HFFc6 (cell line): ENCODE measurements around the gene SLC6A7. TPM values are rescaled to one million over a fixed set of nuclear protein-coding genes. Genes with fewer than 3 reads are reported as not detected.

ENCODE experiments used
- DNase-seq: peaks from one replicate; pipeline ENCODE4 v3.0.0-alpha.2; 2018
- H3K27ac Mint-ChIP-seq: 2 replicates; pipeline ENCODE4 v1.8.0; 2020; ENCODE audit warnings: mild to moderate bottlenecking, mixed read lengths
- H3K27me3 Mint-ChIP-seq: 2 replicates; pipeline ENCODE4 v1.8.0; 2021; ENCODE audit warnings: mild to moderate bottlenecking, moderate library complexity, mixed read lengths; ENCODE audit not compliant: insufficient read depth
- H3K36me3 Mint-ChIP-seq: 2 replicates; pipeline ENCODE4 v1.8.0; 2021; ENCODE audit warnings: low read depth, mixed read lengths
- H3K4me1 Mint-ChIP-seq: 2 replicates; pipeline ENCODE4 v1.8.0; 2020; ENCODE audit warnings: low read depth, mixed read lengths
- H3K4me3 Mint-ChIP-seq: 2 replicates; pipeline ENCODE4 v1.8.0; 2020; ENCODE audit warnings: mild to moderate bottlenecking, moderate library complexity, mixed read lengths
- H3K9me3 Mint-ChIP-seq: 2 replicates; pipeline ENCODE4 v1.8.0; 2020; ENCODE audit warnings: mild to moderate bottlenecking, mixed read lengths
- total RNA-seq, 6 experiments: library from RNA; stranded (reverse); fragmentation: NEBNext Ultra II Directional; extraction: Animal tissue kit (Norgen Biotek cat#: 25700); gene quantifications; 2 replicates in 1 of 6; 3 replicates in 5 of 6; pipeline ENCODE4 v1.2.3, GENCODE V29; 2021
- TF ChIP-seq, protein P1 (sequence below): fragments of 200-600 bp; sonication (generic); IDR thresholded peaks from 2 replicates; pipeline ENCODE4 v1.5.0; 2021; ENCODE audit warnings: antibody characterized with exemption, mild to moderate bottlenecking

SLC6A7 gene
- total RNA-seq, 6 experiments from 2014 or later: not detected

DNA sequence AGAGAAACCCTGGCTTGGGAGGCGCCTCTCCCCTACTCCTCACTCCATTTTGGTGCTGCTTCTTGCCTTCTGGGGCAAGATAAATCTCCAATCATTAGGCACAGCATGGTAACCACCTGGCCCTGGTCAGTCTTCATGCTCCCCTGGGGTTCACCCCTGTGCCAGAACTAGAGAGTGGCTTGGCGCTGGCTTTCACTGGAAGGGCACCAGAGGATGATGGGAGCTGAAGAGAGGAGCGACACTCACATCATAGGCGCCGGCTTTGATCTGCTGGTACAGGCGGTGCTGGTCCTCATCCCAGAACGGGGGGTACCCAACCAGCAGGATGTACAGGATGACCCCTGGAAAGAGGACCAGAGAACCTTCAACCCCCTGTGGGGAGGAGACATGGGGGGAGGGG lies 61.6 kb downstream of the SLC6A7 start:
- 0 out of 2 replicates have a peak, but pooled peaks cover 2% of the 10 kb centered on the region for H3K27me3 Mint-ChIP-seq
- H3K36me3 Mint-ChIP-seq: no peaks in the 10 kb centered on the region
- no peak overlapping the region for H3K27ac Mint-ChIP-seq
- TF ChIP-seq, protein P1, sequence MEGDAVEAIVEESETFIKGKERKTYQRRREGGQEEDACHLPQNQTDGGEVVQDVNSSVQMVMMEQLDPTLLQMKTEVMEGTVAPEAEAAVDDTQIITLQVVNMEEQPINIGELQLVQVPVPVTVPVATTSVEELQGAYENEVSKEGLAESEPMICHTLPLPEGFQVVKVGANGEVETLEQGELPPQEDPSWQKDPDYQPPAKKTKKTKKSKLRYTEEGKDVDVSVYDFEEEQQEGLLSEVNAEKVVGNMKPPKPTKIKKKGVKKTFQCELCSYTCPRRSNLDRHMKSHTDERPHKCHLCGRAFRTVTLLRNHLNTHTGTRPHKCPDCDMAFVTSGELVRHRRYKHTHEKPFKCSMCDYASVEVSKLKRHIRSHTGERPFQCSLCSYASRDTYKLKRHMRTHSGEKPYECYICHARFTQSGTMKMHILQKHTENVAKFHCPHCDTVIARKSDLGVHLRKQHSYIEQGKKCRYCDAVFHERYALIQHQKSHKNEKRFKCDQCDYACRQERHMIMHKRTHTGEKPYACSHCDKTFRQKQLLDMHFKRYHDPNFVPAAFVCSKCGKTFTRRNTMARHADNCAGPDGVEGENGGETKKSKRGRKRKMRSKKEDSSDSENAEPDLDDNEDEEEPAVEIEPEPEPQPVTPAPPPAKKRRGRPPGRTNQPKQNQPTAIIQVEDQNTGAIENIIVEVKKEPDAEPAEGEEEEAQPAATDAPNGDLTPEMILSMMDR: no peak
- no peaks in the 10 kb centered on the region for H3K9me3 Mint-ChIP-seq
- H3K4me3 Mint-ChIP-seq: no peak overlapping the region
- H3K4me1 Mint-ChIP-seq: 0 out of 2 replicates have a peak, but pooled peaks cover 4% of the 10 kb centered on the region
- no peak for DNase-seq

DNA sequence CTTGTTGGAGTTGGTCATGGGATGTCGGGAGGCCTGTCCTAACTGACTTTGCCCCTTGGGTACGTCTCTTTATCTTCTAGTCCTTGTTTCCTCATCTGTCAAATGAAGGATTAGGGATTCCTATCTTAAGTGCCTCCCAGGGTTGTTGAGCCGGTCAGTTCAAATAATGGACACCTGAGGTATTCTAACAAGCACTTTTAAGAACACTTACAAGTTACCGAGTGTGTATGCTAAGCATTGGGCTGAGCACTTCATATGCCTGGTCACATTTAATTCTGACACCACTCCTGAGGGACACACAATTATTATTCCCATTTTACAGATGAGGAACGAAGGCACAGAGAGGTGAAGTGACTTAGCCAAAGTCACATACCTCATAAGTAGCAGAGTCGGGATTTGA lies 62.6 kb downstream of the SLC6A7 start:
- Mint-ChIP-seq H3K4me1 (0 out of 2 replicates have a peak, but pooled peaks cover 4% of the 10 kb centered on the region), H3K27me3 (peaks cover 2% of the 10 kb centered on the region; the same call in 1 of the 2 replicates), H3K9me3 (no peaks in the 10 kb centered on the region), H3K27ac (no peak overlapping the region), H3K4me3 (no peak overlapping the region), H3K36me3 (no peaks in the 10 kb centered on the region)
- no peak for DNase-seq
- TF ChIP-seq, protein P1: no peak

GRCh38 chr5:150253416-150254208 lies 63.8 kb downstream of the SLC6A7 start:
- H3K27me3 Mint-ChIP-seq: peaks cover 2% of the 10 kb centered on the region; the same call in 1 of the 2 replicates
- no peaks in the 10 kb centered on the region for H3K9me3 Mint-ChIP-seq
- TF ChIP-seq, protein P1: no peak
- no peak for DNase-seq
- H3K36me3 Mint-ChIP-seq: no peaks in the 10 kb centered on the region
- no peak overlapping the region for H3K27ac Mint-ChIP-seq
- H3K4me3 Mint-ChIP-seq: no peak overlapping the region
- H3K4me1 Mint-ChIP-seq: peaks cover 11% of the 10 kb centered on the region; the same call in 1 of the 2 replicates

- peaks cover 12% of the 10 kb centered on the region; the same call in 1 of the 2 replicates for H3K4me1 Mint-ChIP-seq
- H3K9me3 Mint-ChIP-seq: no peaks in the 10 kb centered on the region
- DNase-seq: no peak
- peaks cover 2% of the 10 kb centered on the region; the same call in 1 of the 2 replicates for H3K27me3 Mint-ChIP-seq
- no peaks in the 10 kb centered on the region for H3K36me3 Mint-ChIP-seq
- no peak overlapping the region for H3K4me3 Mint-ChIP-seq
- TF ChIP-seq, protein P1: no peak
- H3K27ac Mint-ChIP-seq: no peak overlapping the region
Observed at GRCh38 chr5:150254363-150254762, 64.5 kb downstream of the SLC6A7 start.

DNA sequence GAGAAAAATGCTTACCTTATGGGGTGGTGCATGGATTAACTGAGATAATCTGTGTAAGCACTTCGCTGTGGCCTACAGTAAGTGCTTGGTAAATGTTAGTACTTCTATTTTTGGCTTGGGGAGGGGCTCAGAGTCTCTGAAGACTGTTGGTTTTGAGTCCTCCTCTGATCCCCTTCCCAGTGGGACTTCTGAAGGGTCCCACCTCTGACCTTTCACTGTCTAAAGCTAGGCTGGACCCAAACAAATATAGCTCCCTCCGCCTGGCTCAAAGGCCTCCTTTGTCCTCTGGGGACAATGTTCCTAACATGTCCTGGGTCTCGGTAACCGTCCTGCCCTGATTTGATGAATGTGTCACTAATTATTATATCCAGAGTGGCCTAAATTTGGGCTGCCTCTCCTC lies 64.9 kb downstream of the SLC6A7 start:
- peaks cover 12% of the 10 kb centered on the region; the same call in 1 of the 2 replicates for H3K4me1 Mint-ChIP-seq

More for the DNA sequence above, 64.9 kb downstream of the SLC6A7 start:
- H3K36me3 Mint-ChIP-seq: no peaks in the 10 kb centered on the region
- no peak for DNase-seq
- peaks cover 2% of the 10 kb centered on the region; the same call in 1 of the 2 replicates for H3K27me3 Mint-ChIP-seq
- no peaks in the 10 kb centered on the region for H3K9me3 Mint-ChIP-seq
- H3K4me3 Mint-ChIP-seq: no peak overlapping the region
- TF ChIP-seq, protein P1: no peak
- H3K27ac Mint-ChIP-seq: no peak overlapping the region
